Heart right ventricle (tissue), 16 donors: ENCODE measurements around the gene TNFRSF4. TPM values are rescaled to one million over a fixed set of nuclear protein-coding genes. Genes with fewer than 3 reads are reported as not detected.

Experiments used
- ATAC-seq, 8 donors: fragments of 200-7000 bp; cut with Tn5 transposase; one replicate each; pipeline ENCODE4 v1.9.1; 2020; ENCODE audit warnings: mild to moderate bottlenecking in 8 of 8, moderate library complexity in 8 of 8, moderate number of reproducible peaks in 1 of 8
- DNase-seq, 2 donors: peaks; one replicate each; pipeline ENCODE4 v3.0.0-alpha.2; 2020
- H3K27ac ChIP-seq, 10 donors: fragments of 200-600 bp; sonication (generic) in 2 of 10; one replicate each; pipeline versions ENCODE4 v1.5.0 to v1.8.0; 2020 to 2022; ENCODE audit warnings: mild to moderate bottlenecking in 3 of 10
- H3K27me3 ChIP-seq, 7 donors: fragments of 200-600 bp; one replicate each; pipeline ENCODE4 v1.8.0; 2021 to 2022; ENCODE audit warnings: mild to moderate bottlenecking in 2 of 7
- H3K36me3 ChIP-seq, 9 donors: fragments of 200-600 bp; sonication (generic) in 1 of 9; one replicate each; pipeline versions ENCODE4 v1.5.0 to v1.8.0; 2020 to 2022; ENCODE audit warnings: mild to moderate bottlenecking in 2 of 9
- H3K4me1 ChIP-seq, 9 donors: fragments of 200-600 bp; sonication (generic) in 1 of 9; one replicate each; pipeline versions ENCODE4 v1.5.0 to v1.8.0; 2020 to 2022; ENCODE audit warnings: mild to moderate bottlenecking in 4 of 9
- H3K4me3 ChIP-seq, 10 donors: fragments of 200-600 bp; sonication (generic) in 2 of 10; one replicate each; pipeline versions ENCODE4 v1.5.0 to v1.8.0; 2020 to 2022; ENCODE audit warnings: mild to moderate bottlenecking in 7 of 10, moderate library complexity in 2 of 10
- H3K9me3 ChIP-seq, 11 donors: fragments of 200-600 bp in 10 of 11; sonication (generic) in 2 of 11; one replicate each; pipeline versions ENCODE4 v1.5.0 to v1.8.0; 2013 to 2022; ENCODE audit warnings: mild to moderate bottlenecking in 2 of 11, control low read depth in 1 of 11, moderate library complexity in 1 of 11
- WGBS, 2 donors: extraction: QIAGEN DNeasy Blood & Tissue Kit; methylation state at CpG; one replicate each; pipeline ENCODE4 v1.1.7; 2013; ENCODE audit warnings: inconsistent platforms in 1 of 2; 5-methylcytosine and 5-hydroxymethylcytosine counted together
- intact Hi-C, 10 donors: fragments of 100-400 bp; cut with DNase I; formaldehyde crosslinking; loops; one replicate each; pipeline versions ENCODE4 v1.11.1 to v1.14.2; 2022
- polyA plus RNA-seq, 2 donors: library from polyadenylated mRNA; stranded (reverse); fragments of 200-250 nt; gene quantifications; one replicate each; pipeline ENCODE4 v1.2.3, GENCODE V29; 2013
- total RNA-seq, 10 donors: library from RNA; stranded (reverse); fragmentation: NEBNext Ultra II Directional in 3 of 10; extraction: Animal tissue kit (Norgen Biotek cat#: 25700) in 3 of 10; gene quantifications; one replicate each; pipeline versions ENCODE4 v1.2.1 to v1.2.4, GENCODE V29; 2021 to 2023
- TF ChIP-seq, protein P1 (sequence below), 9 donors: fragments of 200-600 bp; sonication (generic) in 2 of 9; IDR thresholded peaks; one replicate each; pipeline versions ENCODE4 v1.5.0 to v1.8.0; 2021 to 2022; ENCODE audit warnings: antibody characterized with exemption in 9 of 9, mild to moderate bottlenecking in 5 of 9, moderate library complexity in 1 of 9
- donor health status: Arrhythmogenic right ventricular cardiomyopathy.
- donor health status: ischemic (EF 13 %, LVEDD 7.1; RV severe dilation, severe dysfunction).
- donor health status: healthy with polysubstance abuse.
- donor health status: DM: no; HTN: yes; CAD: no.
- donor health status: DM: no; HTN: no; CAD: no.
- donor health status: ischemic (EF 25% LVEDD 6.9; RV normal size, moderate dysfunction).
- donor health status: ischemic (EF 25% LVEDD 5.7; RV mildly dilated, moderate dysfunction).
- donor health status: healthy.
- donor health status: DM: yes; HTN: yes; CAD: no.
- donor health status: Ischemic cardiomyopathy.
- donor health status: ischemic (EF 35%, LVEDD 5.7; RV mildly dilated, moderate dysfunction).
- donor health status: nonischemic (EF 11% LVEDD 7.7; RV severe dilation, severe dysfunction).
- donor health status: DM: yes; HTN: yes; CAD: no.
- donor health status: PGD.
- donor health status: ischemic (EF 29% LVEDD 5.4; RV normal size, mild dysfunction).
- donor health status: nonischemic (EF 23%, LVEDD 6.1; RV moderate dilation, normal function).

Gene TNFRSF4
- total and polyA plus RNA-seq, 12 donors: 0.52 to 24.8 (median 5.0) TPM

DNA sequence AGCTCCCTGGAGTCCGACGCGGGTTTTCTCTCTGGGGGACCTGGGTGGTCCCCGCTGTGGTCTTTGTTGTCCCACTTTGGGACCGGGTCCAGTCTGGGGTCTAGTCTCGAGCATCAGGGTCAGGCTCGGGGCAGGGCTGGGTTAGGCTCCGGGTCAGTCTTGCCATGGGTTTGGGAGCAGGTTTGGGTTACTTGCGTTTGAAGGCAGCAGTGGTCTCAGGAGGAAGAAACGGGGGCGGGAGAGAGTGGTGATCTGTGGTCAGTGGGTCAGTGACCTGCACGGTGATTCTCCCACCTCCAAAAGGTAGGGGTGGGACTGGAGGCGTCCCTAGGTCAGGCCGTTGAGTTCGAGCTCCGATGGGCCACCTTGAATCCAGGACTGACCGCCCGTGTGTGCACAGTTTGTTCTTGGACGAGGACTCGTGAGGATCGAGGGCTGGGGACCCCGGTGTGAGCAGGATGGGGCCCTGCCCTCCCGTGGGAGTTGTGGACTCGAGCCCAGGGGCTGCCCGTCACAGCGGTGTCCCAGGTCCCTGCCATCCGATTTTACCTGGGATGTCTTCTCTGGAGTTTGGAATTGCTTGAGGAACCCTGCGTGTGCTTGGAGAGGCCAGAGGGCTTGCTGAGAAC, 20.3 kb upstream of the TNFRSF4 start:
- Histone ChIP-seq H3K4me1 (peaks cover 15 to 55% (median 40%) of the 10 kb centered on the region in 9 donors), H3K36me3 (peaks cover 0 to 14% (median 0%) of the 10 kb centered on the region in 9 donors), H3K4me3 (no peak overlapping the region), H3K27ac (no peak overlapping the region), H3K27me3 (peaks cover 4 to 23% (median 19%) of the 10 kb centered on the region in 7 donors), H3K9me3 (no peaks in the 10 kb centered on the region)
- WGBS, 2 donors: 96% methylated on average over 28 of the region's 28 CpGs
- TF ChIP-seq, protein P1, sequence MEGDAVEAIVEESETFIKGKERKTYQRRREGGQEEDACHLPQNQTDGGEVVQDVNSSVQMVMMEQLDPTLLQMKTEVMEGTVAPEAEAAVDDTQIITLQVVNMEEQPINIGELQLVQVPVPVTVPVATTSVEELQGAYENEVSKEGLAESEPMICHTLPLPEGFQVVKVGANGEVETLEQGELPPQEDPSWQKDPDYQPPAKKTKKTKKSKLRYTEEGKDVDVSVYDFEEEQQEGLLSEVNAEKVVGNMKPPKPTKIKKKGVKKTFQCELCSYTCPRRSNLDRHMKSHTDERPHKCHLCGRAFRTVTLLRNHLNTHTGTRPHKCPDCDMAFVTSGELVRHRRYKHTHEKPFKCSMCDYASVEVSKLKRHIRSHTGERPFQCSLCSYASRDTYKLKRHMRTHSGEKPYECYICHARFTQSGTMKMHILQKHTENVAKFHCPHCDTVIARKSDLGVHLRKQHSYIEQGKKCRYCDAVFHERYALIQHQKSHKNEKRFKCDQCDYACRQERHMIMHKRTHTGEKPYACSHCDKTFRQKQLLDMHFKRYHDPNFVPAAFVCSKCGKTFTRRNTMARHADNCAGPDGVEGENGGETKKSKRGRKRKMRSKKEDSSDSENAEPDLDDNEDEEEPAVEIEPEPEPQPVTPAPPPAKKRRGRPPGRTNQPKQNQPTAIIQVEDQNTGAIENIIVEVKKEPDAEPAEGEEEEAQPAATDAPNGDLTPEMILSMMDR (IDR thresholded peaks at IDR 0.05): no peak
- ATAC-seq (no peak), DNase-seq (no peak)
- intact Hi-C loops: loop anchor here in 3 of 10 donors (5.0 kb wide), 3 partner anchors 38 to 112 kb away; partner anchors contain the start of gene UBE2J2 (in 1 of the 3)

DNA sequence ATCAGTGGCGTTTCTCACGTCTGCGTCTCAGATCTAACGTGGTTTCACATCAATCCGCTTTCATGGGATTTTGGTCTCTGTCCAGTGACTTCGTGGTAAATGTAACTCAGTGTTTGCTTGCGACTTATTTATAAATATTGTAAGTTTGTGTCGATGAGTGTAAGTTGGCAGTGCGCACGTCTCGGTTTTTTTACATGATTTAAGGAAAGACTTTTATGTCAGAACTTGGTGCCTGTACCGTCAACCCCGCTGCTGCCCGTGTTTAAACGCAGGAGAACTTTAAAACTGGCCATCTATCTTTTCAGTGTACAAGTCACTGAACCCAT, 19.6 kb upstream of the TNFRSF4 start:
- Histone ChIP-seq H3K36me3 (peaks cover 0 to 19% (median 1%) of the 10 kb centered on the region in 9 donors), H3K4me1 (peaks cover 15 to 60% (median 44%) of the 10 kb centered on the region in 9 donors), H3K9me3 (no peaks in the 10 kb centered on the region), H3K27ac (no peak overlapping the region), H3K4me3 (no peak overlapping the region), H3K27me3 (peaks cover 0 to 15% (median 12%) of the 10 kb centered on the region in 7 donors)
- TF ChIP-seq, protein P1 (IDR thresholded peaks at IDR 0.05): no peak
- WGBS, 2 donors: 97 to 98% methylated on average over 15 of the region's 15 CpGs
- intact Hi-C loops: loop anchor here in 3 of 10 donors (5.0 kb wide), 3 partner anchors 39 to 111 kb away; partner anchors contain the start of gene UBE2J2 (in 1 of the 3)
- DNase-seq: no peak
- ATAC-seq: no peak

DNA sequence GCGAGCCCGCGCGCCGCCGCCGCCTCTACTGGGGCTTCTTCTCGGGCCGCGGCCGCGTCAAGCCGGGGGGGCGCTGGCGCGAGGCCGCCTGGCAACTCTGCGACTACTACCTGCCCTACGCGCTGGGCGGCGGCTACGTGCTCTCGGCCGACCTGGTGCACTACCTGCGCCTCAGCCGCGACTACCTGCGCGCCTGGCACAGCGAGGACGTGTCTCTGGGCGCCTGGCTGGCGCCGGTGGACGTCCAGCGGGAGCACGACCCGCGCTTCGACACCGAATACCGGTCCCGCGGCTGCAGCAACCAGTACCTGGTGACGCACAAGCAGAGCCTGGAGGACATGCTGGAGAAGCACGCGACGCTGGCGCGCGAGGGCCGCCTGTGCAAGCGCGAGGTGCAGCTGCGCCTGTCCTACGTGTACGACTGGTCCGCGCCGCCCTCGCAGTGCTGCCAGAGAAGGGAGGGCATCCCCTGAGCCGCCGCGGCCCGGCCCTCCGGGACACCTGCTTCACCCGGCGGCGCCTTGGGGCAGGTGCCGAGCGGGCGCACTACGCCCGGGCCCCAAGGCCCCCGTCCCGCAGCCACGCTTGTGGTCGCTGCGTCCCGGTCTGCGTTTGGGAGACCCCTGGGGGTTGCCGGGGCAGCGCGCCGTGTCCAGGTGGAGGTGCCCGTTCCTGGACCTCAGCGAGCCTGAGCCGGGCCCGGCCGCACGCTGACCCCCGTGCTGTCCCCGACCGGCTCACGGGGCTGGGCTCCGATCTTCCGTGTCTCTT, 19.0 kb upstream of the TNFRSF4 start:
- Histone ChIP-seq H3K27me3 (peaks cover 0 to 10% (median 6%) of the 10 kb centered on the region in 7 donors), H3K9me3 (no peaks in the 10 kb centered on the region), H3K36me3 (peaks cover 0 to 25% (median 7%) of the 10 kb centered on the region in 9 donors), H3K4me1 (peaks cover 15 to 58% (median 42%) of the 10 kb centered on the region in 9 donors), H3K4me3 (peak overlapping the region in 9 of 10 donors; percentile 8 to 48 (median 40)), H3K27ac (peak overlapping the region in 3 of 10 donors; percentile 9 to 73 (median 26))
- DNase-seq (no peak), ATAC-seq (no peak)
- intact Hi-C loops: loop anchor here in 3 of 10 donors (5.0 kb wide), 3 partner anchors 39 to 111 kb away; partner anchors contain the start of gene UBE2J2 (in 1 of the 3)
- TF ChIP-seq, protein P1 (IDR thresholded peaks at IDR 0.05): no peak
- WGBS, 2 donors: 77% methylated on average over 83 to 98 of the region's 98 CpGs

DNA sequence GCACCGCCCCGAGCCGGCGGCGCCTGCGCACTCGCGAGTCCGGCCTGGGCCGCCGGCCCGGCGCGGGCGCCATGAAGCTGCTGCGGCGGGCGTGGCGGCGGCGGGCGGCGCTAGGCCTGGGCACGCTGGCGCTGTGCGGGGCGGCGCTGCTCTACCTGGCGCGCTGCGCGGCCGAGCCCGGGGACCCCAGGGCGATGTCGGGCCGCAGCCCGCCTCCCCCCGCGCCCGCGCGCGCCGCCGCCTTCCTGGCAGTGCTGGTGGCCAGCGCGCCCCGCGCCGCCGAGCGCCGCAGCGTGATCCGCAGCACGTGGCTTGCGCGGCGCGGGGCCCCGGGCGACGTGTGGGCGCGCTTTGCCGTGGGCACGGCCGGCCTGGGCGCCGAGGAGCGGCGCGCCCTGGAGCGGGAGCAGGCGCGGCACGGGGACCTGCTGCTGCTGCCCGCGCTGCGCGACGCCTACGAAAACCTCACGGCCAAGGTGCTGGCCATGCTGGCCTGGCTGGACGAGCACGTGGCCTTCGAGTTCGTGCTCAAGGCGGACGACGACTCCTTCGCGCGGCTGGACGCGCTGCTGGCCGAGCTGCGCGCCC, 18.3 kb upstream of the TNFRSF4 start, which contains the start of gene B3GALT6:
Gene B3GALT6 (plus strand): TSS at position 30 of the 588 bp plus-strand sequence. CDS start 42 bp downstream, at position 72.
- 5 to 6% methylated on average over 60 to 100 of the region's 100 CpGs for WGBS, 2 donors
- Histone ChIP-seq H3K36me3 (peaks cover 0 to 31% (median 14%) of the 10 kb centered on the region in 9 donors), H3K4me1 (peaks cover 12 to 51% (median 36%) of the 10 kb centered on the region in 9 donors), H3K27ac (peak within 1 kb of the TSS; percentile 92 to 99 (median 96)), H3K27me3 (peaks cover 0 to 3% (median 0%) of the 10 kb centered on the region in 7 donors), H3K4me3 (peak within 1 kb of the TSS; percentile 73 to 100 (median 96)), H3K9me3 (no peaks in the 10 kb centered on the region)
- intact Hi-C loops: loop anchor here in 3 of 10 donors (5.0 kb wide), 3 partner anchors 40 to 110 kb away; partner anchors contain the start of gene UBE2J2 (in 1 of the 3)
- DNase-seq (no peak), ATAC-seq (no peak)
- TF ChIP-seq, protein P1 (IDR thresholded peaks at IDR 0.05): no peak
